ENCODE measurements around the gene IRX6. TPM values are rescaled to one million over a fixed set of nuclear protein-coding genes. Genes with fewer than 3 reads are reported as not detected.

Gene IRX6
- total and polyA plus RNA-seq, 4 experiments from 2014 or later = not detected

DNA sequence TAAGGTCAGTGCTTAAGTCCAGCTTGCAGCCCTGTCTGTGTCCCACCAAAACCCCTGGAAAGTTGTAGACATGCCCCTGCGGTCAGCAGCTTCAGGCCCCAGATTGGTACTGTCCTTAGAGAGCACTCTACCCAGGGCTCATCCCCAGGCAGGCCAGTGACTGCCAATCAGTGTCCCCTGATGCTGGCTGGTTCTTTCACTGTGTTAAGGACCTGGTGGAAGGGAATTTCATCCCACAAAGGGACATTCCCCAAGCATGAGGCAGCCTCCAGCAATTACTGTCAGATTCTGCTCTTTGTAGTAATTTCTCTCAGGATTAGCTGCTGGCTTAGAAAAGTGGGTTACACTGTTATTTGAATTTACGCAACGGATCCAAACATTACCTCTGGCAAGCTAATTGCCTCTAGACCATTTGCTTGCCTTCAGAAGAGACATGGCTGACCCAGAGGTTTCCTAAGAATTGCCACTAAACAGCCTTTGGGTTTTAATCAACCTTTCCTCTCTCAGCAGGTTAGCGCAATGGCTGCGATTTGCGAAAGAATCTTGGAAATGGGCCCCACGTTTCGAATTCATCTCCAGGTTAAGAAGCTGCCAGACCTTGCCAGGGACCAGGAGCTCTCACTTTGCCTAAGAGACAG is 5.9 kb downstream of the IRX6 start:
- Histone ChIP-seq H3K9me3 (ENCODE audit: control insufficient read depth in 1 of 2, low read length in 2 of 2) (no peaks in the 10 kb centered on the region), H3K27me3 (ENCODE audit: insufficient read depth, low read length) (peaks cover 17% of the 10 kb centered on the region), H3K4me1 (ENCODE audit: insufficient read depth, low read length) (no peaks in the 10 kb centered on the region), H3K4me3 (ENCODE audit: low read length in 2 of 2) (no peak overlapping the region), H3K36me3 (ENCODE audit: insufficient read depth, low read length) (no peaks in the 10 kb centered on the region), H3K27ac (ENCODE audit: low read depth, low read length) (no peak overlapping the region)
- no peak for DNase-seq
- Mint-ChIP-seq H3K27me3 (peaks cover 57 to 58% of the 10 kb centered on the region in 2 donors), H3K4me3 (no peak overlapping the region), H3K36me3 (no peaks in the 10 kb centered on the region), H3K9me3 (peaks cover 0 to 2% (median 0%) of the 10 kb centered on the region in 8 donors), H3K4me1 (peaks cover 0 to 13% (median 4%) of the 10 kb centered on the region in 4 donors), H3K27ac (no peak overlapping the region)
- POLR2A ChIA-PET (ENCODE audit: partially characterized antibody) = no interaction called here
- intact Hi-C loops (cut with micrococcal nuclease) = no loop called here
- CTCF ChIA-PET (ENCODE audit: partially characterized antibody) = no interaction called here

DNA sequence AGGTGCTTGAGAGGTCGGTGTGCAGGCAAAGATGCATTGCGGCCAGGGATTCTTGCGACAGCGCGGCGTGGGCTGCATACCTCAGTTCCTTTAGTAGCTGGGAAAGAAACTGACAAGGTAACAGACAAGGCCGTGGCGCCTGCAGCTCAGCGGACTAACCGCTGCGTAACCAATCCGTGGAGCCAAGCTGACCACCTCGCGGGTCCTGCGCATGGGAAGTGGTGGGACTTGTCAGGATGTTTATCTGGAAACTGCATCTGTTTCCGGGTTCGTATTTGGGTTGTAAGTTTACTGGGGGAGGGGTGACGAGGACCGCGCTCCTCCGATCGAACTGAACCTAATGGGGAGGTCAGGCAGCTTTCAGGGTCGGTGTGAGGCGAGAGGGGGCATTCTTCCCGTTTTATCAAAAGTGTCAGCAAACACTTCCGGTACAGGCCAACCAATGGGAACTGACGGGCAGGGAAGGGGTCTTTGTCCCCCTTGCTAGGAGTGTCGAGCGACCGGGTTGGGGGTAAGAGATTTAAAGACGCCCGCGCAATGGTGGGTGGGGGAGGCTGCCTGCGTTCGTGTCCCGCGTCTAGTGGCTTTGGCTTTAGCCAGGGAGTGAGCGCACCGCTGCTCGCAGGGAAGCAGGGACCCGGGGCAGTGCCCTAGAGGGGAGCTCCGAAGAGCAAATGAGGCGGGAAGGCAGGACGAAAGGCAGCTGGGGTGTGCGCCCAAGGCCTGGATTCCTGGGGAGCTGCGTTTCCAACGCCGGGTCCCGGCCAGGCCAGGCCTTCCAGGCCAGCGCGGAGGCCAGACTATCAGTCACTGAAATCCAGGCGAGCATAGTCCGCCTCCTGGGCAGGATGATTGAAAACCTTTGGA is 7.0 kb downstream of the IRX6 start:
- CTCF ChIA-PET (ENCODE audit: partially characterized antibody) = no interaction called here

DNA sequence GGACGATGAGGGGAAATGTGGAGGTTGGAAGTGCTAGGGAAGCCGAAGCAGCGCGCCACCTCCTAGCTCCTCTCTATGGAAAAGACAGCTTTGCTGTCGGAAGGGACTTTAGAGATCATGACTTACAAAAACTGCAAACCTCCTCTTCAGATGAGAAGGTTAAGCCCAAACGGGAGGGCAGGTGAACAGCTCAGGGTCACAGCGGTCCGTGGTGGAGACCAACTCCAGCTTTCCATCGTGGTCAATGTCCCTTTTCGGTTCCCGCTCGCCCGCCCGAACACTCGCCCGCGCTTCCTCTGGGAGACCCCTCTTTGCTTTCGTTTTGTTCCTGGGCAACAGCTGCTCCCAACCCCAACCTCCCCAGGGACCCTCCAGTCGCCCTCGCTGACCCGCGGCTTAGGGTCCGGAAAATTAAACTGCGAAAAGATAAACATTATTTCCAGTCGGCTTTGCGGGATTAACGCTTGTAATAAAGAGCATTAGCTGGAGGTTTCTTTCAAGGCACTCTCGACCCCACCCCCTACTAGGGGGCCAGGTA is 7.7 kb downstream of the IRX6 start:
- Histone ChIP-seq H3K27me3 (ENCODE audit: insufficient read depth, low read length) (peaks cover 17% of the 10 kb centered on the region), H3K9me3 (ENCODE audit: control insufficient read depth in 1 of 2, low read length in 2 of 2) (no peaks in the 10 kb centered on the region), H3K4me1 (ENCODE audit: insufficient read depth, low read length) (no peaks in the 10 kb centered on the region), H3K27ac (ENCODE audit: low read depth, low read length) (no peak overlapping the region), H3K36me3 (ENCODE audit: insufficient read depth, low read length) (no peaks in the 10 kb centered on the region), H3K4me3 (ENCODE audit: low read length in 2 of 2) (no peak overlapping the region)
- Mint-ChIP-seq H3K27ac (no peak overlapping the region), H3K36me3 (no peaks in the 10 kb centered on the region), H3K4me1 (peaks cover 0 to 13% (median 4%) of the 10 kb centered on the region in 4 donors), H3K27me3 (peaks cover 46 to 48% of the 10 kb centered on the region in 2 donors), H3K4me3 (peak overlapping the region in 3 of 8 donors; percentile 24 to 36 (median 35)), H3K9me3 (peaks cover 0 to 2% (median 0%) of the 10 kb centered on the region in 8 donors)
- intact Hi-C loops (cut with micrococcal nuclease) = no loop called here
- POLR2A ChIA-PET (ENCODE audit: partially characterized antibody) = no interaction called here
- CTCF ChIA-PET (ENCODE audit: partially characterized antibody) = no interaction called here
- DNase-seq = no peak

More for the DNA sequence above, 7.0 kb downstream of the IRX6 start:
- Mint-ChIP-seq H3K9me3 (peaks cover 0 to 2% (median 0%) of the 10 kb centered on the region in 8 donors), H3K4me3 (peak overlapping the region in 4 of 8 donors; percentile 20 to 61 (median 48)), H3K36me3 (no peaks in the 10 kb centered on the region), H3K27me3 (peaks cover 51% of the 10 kb centered on the region in 2 donors), H3K27ac (no peak overlapping the region), H3K4me1 (peaks cover 0 to 13% (median 4%) of the 10 kb centered on the region in 4 donors)
- H3K27me3 ChIP-seq (ENCODE audit: insufficient read depth, low read length) = peaks cover 17% of the 10 kb centered on the region
- POLR2A ChIA-PET (ENCODE audit: partially characterized antibody) = no interaction called here
- intact Hi-C loops (cut with micrococcal nuclease) = no loop called here
- no peaks in the 10 kb centered on the region for H3K36me3 ChIP-seq (ENCODE audit: insufficient read depth, low read length)
- no peaks in the 10 kb centered on the region for H3K9me3 ChIP-seq (ENCODE audit: control insufficient read depth in 1 of 2, low read length in 2 of 2)
- DNase-seq = no peak
- no peak overlapping the region for H3K27ac ChIP-seq (ENCODE audit: low read depth, low read length)
- H3K4me1 ChIP-seq (ENCODE audit: insufficient read depth, low read length) = no peaks in the 10 kb centered on the region
- no peak overlapping the region for H3K4me3 ChIP-seq (ENCODE audit: low read length in 2 of 2)

DNA sequence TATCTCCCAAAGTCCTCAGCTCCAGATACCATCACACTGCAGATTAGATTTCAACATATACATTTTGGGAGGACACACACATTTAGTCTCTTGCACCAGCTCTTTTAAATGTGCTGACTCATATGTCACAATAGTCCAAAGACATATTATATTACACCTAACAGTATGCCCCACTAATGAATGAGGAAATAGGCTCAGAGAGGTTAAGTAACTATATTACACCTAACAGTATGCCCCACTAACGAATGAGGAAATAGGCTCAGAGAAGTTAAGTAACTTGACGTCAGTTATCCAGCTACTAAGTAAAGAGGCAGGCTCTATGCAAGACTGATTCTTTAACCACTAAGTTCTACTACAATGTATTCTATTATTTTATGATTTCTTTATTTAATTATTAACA is 9.7 kb downstream of the IRX6 start:
- no peak overlapping the region for H3K27ac ChIP-seq (ENCODE audit: low read depth, low read length)
- CTCF ChIA-PET (ENCODE audit: partially characterized antibody) = no interaction called here
- Mint-ChIP-seq H3K4me1 (peaks cover 0 to 13% (median 4%) of the 10 kb centered on the region in 4 donors), H3K4me3 (no peak overlapping the region), H3K27me3 (peaks cover 33 to 38% of the 10 kb centered on the region in 2 donors), H3K9me3 (peaks cover 0 to 2% (median 0%) of the 10 kb centered on the region in 8 donors), H3K36me3 (no peaks in the 10 kb centered on the region), H3K27ac (no peak overlapping the region)
- intact Hi-C loops (cut with micrococcal nuclease) = no loop called here
- no peaks in the 10 kb centered on the region for H3K4me1 ChIP-seq (ENCODE audit: insufficient read depth, low read length)
- peaks cover 9% of the 10 kb centered on the region for H3K27me3 ChIP-seq (ENCODE audit: insufficient read depth, low read length)
- no peaks in the 10 kb centered on the region for H3K36me3 ChIP-seq (ENCODE audit: insufficient read depth, low read length)
- POLR2A ChIA-PET (ENCODE audit: partially characterized antibody) = no interaction called here
- no peak for DNase-seq
- H3K4me3 ChIP-seq (ENCODE audit: low read length in 2 of 2) = no peak overlapping the region
- H3K9me3 ChIP-seq (ENCODE audit: control insufficient read depth in 1 of 2, low read length in 2 of 2) = no peaks in the 10 kb centered on the region

DNA sequence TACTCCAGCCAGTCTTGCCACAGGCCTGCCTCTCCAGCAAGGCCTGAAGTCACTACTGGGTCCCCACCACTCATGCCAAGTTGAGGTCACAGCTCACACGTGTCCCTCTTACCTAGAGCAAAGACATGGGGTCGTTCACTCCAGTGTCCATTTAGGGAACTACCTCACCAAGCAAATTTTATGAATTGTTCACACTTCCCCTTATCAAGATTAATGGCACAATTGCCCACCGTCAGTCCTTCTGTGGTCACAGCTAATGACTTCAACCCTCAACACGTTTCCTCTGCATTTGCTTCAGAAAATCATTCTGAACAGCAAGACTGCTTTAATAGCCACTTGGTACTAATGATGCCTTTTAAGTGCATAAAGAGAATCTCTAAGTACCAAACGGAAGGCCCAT is 14.6 kb downstream of the IRX6 start:
- no peaks in the 10 kb centered on the region for H3K27me3 ChIP-seq (ENCODE audit: insufficient read depth, low read length)
- CTCF ChIA-PET (ENCODE audit: partially characterized antibody) = no interaction called here
- Mint-ChIP-seq H3K9me3 (no peaks in the 10 kb centered on the region), H3K36me3 (no peaks in the 10 kb centered on the region), H3K4me3 (no peak overlapping the region), H3K4me1 (no peaks in the 10 kb centered on the region), H3K27ac (no peak overlapping the region), H3K27me3 (peaks cover 7 to 16% of the 10 kb centered on the region in 2 donors)
- no peaks in the 10 kb centered on the region for H3K4me1 ChIP-seq (ENCODE audit: insufficient read depth, low read length)
- no peaks in the 10 kb centered on the region for H3K36me3 ChIP-seq (ENCODE audit: insufficient read depth, low read length)
- H3K27ac ChIP-seq (ENCODE audit: low read depth, low read length) = no peak overlapping the region
- POLR2A ChIA-PET (ENCODE audit: partially characterized antibody) = no interaction called here
- intact Hi-C loops (cut with micrococcal nuclease) = no loop called here
- no peak overlapping the region for H3K4me3 ChIP-seq (ENCODE audit: low read length in 2 of 2)
- H3K9me3 ChIP-seq (ENCODE audit: control insufficient read depth in 1 of 2, low read length in 2 of 2) = no peaks in the 10 kb centered on the region
- DNase-seq = no peak

DNA sequence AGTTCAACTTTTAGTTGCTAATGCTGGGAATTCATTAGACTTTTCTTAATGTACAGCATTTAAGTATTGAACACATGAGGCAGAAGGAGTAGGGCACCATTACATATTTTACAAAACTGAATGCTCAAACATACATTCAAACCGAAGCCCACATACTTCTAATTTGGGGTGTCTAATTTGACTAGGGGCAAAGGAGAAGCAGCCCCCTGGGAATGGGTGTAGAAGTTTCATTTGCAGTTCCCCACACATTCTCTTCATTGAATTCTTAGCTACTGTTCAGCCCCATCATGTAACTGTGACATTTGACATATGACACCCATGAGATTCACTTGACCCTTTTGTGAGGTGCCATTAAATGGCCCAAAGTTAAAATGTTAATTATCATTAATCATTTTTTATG is 16.4 kb downstream of the IRX6 start:
- Histone ChIP-seq H3K4me1 (ENCODE audit: insufficient read depth, low read length) (no peaks in the 10 kb centered on the region), H3K36me3 (ENCODE audit: insufficient read depth, low read length) (no peaks in the 10 kb centered on the region), H3K9me3 (ENCODE audit: control insufficient read depth in 1 of 2, low read length in 2 of 2) (no peaks in the 10 kb centered on the region), H3K4me3 (ENCODE audit: low read length in 2 of 2) (no peak overlapping the region), H3K27me3 (ENCODE audit: insufficient read depth, low read length) (no peaks in the 10 kb centered on the region), H3K27ac (ENCODE audit: low read depth, low read length) (no peak overlapping the region)
- H3K27ac Mint-ChIP-seq = no peak overlapping the region
- POLR2A ChIA-PET (ENCODE audit: partially characterized antibody) = no interaction called here
- H3K27me3 Mint-ChIP-seq = peaks cover 4 to 12% of the 10 kb centered on the region in 2 donors
- DNase-seq = no peak
- no peak overlapping the region for H3K4me3 Mint-ChIP-seq
- no peaks in the 10 kb centered on the region for H3K9me3 Mint-ChIP-seq
- intact Hi-C loops (cut with micrococcal nuclease) = no loop called here
- no peaks in the 10 kb centered on the region for H3K36me3 Mint-ChIP-seq
- H3K4me1 Mint-ChIP-seq = no peaks in the 10 kb centered on the region
- CTCF ChIA-PET (ENCODE audit: partially characterized antibody) = no interaction called here

DNA sequence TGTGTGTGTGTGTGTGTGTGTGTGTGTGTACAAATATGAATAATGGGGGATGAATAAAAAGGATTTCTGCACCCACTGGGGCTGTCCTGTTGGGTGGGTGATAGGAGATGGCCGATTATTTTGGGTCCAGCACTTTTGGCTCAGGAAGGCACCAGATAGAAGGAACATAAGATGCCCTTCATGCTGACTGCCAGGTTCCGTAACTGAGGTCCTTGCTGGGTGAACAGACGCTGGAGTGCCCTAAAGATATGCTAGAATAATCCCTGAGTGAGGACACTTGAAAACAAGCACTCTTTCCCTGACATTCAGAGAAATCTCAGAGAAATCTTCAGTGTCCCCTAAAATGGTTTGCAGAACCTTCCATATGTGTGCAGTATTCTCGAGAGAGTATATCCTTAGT is 17.7 kb downstream of the IRX6 start:
- no peaks in the 10 kb centered on the region for H3K9me3 Mint-ChIP-seq
- CTCF ChIA-PET (ENCODE audit: partially characterized antibody) = no interaction called here
- intact Hi-C loops (cut with micrococcal nuclease) = no loop called here
- Histone ChIP-seq H3K27me3 (ENCODE audit: insufficient read depth, low read length) (no peaks in the 10 kb centered on the region), H3K27ac (ENCODE audit: low read depth, low read length) (no peak overlapping the region), H3K4me1 (ENCODE audit: insufficient read depth, low read length) (no peaks in the 10 kb centered on the region), H3K4me3 (ENCODE audit: low read length in 2 of 2) (no peak overlapping the region), H3K9me3 (ENCODE audit: control insufficient read depth in 1 of 2, low read length in 2 of 2) (no peaks in the 10 kb centered on the region), H3K36me3 (ENCODE audit: insufficient read depth, low read length) (no peaks in the 10 kb centered on the region)
- no peak overlapping the region for H3K4me3 Mint-ChIP-seq
- POLR2A ChIA-PET (ENCODE audit: partially characterized antibody) = no interaction called here
- H3K27ac Mint-ChIP-seq = no peak overlapping the region
- DNase-seq = no peak
- H3K36me3 Mint-ChIP-seq = no peaks in the 10 kb centered on the region
- no peaks in the 10 kb centered on the region for H3K4me1 Mint-ChIP-seq
- H3K27me3 Mint-ChIP-seq = peaks cover 4 to 14% of the 10 kb centered on the region in 2 donors
